ENCODE measurements around the gene PTH.

GRCh38 chr11:13475091-13475490, 20.7 kb downstream of the PTH start:
- no peak for TF ChIP-seq JUN (CRISPR knock-in tag; IDR thresholded peaks at IDR 0.05)
- TF ChIP-seq ESRRA (CRISPR knock-in tag; IDR thresholded peaks at IDR 0.05; ENCODE audit: borderline replicate concordance): no peak
